ENCODE results near the gene OR7G3. TPM values are rescaled to one million over a fixed set of nuclear protein-coding genes. Genes with fewer than 3 reads are reported as not detected.

OR7G3 gene
- total RNA-seq, 2 experiments from 2014 or later = not detected

- intact Hi-C loops (cut with micrococcal nuclease; ENCODE audit: unreplicated experiment) = loop anchor here (10.0 kb wide), 2 partner anchors 165 to 295 kb away; partner anchors contain the start of genes ZNF266 and ZNF699
- H3K27ac ChIP-seq (ENCODE audit: low read depth, low read length, poor library complexity, severe bottlenecking) = no peak overlapping the region
- BruUV-seq (replicated peaks) = TSS peak; percentile 94
- peak overlapping the region; percentile 87 for H3K4me3 ChIP-seq (ENCODE audit: low read depth, low read length, poor library complexity, severe bottlenecking)
- H3K4me1 ChIP-seq (ENCODE audit: insufficient read depth, low read length, poor library complexity, severe bottlenecking) = peaks cover 11% of the 10 kb centered on the region
- peaks cover 44% of the 10 kb centered on the region for H3K79me2 ChIP-seq (ENCODE audit: insufficient read depth, low read depth, low read length)
- H3K9me3 ChIP-seq (ENCODE audit: low read length) = peaks cover 25% of the 10 kb centered on the region
- ChIA-PET POLR2A (no interaction called here), CTCF (ENCODE audit: unreplicated experiment) (no interaction called here)
- peak overlapping the region; percentile 90 for H3K4me2 ChIP-seq (ENCODE audit: low read length)
- peaks cover 35% of the 10 kb centered on the region for H3K36me3 ChIP-seq (ENCODE audit: insufficient read depth, low read length)
- DNase-seq (ENCODE audit: low spot score) = peak; percentile 5
- TF ChIP-seq CTCF (conservative IDR thresholded peaks at IDR 0.05; ENCODE audit: low read length) (no peak; the same call in 1 of the 2 replicates), EZH2phosphoT487 (IDR thresholded peaks at IDR 0.05; ENCODE audit: borderline replicate concordance, low read depth, low read length) (no peak)
- peak overlapping the region; percentile 96 for H2AFZ ChIP-seq (ENCODE audit: low read length)
- no peaks in the 10 kb centered on the region for H3K9me2 ChIP-seq (ENCODE audit: insufficient read depth, low read length)
- H4K20me1 ChIP-seq (ENCODE audit: insufficient read depth, low read length) = peaks cover 11% of the 10 kb centered on the region; the same call in 1 of the 2 replicates
Observed at GRCh38 chr19:9139609-9140158, 12.9 kb upstream of the OR7G3 start.

- no peaks in the 10 kb centered on the region for H3K36me3 ChIP-seq (ENCODE audit: insufficient read depth, low read length)
- peaks cover 2% of the 10 kb centered on the region for H3K4me1 ChIP-seq (ENCODE audit: insufficient read depth, low read length, poor library complexity, severe bottlenecking)
- H3K4me2 ChIP-seq (ENCODE audit: low read length) = no peak overlapping the region
- no peak overlapping the region for H2AFZ ChIP-seq (ENCODE audit: low read length)
- H3K27ac ChIP-seq (ENCODE audit: low read depth, low read length, poor library complexity, severe bottlenecking) = no peak overlapping the region
- no peak for DNase-seq (ENCODE audit: low spot score)
- no peak overlapping the region for H3K4me3 ChIP-seq (ENCODE audit: low read depth, low read length, poor library complexity, severe bottlenecking)
- POLR2A ChIA-PET = no interaction called here
- no peaks in the 10 kb centered on the region for H3K9me2 ChIP-seq (ENCODE audit: insufficient read depth, low read length)
- no TSS peak for BruUV-seq (replicated peaks)
- H3K9me3 ChIP-seq (ENCODE audit: low read length) = no peaks in the 10 kb centered on the region
- TF ChIP-seq EZH2phosphoT487 (IDR thresholded peaks at IDR 0.05; ENCODE audit: borderline replicate concordance, low read depth, low read length) (no peak), CTCF (conservative IDR thresholded peaks at IDR 0.05; ENCODE audit: low read length) (no peak)
- H4K20me1 ChIP-seq (ENCODE audit: insufficient read depth, low read length) = no peaks in the 10 kb centered on the region
- CTCF ChIA-PET (ENCODE audit: unreplicated experiment) = interaction anchor here (0.6 kb wide), 1 partner anchor 14 kb away, joined by 3 read pairs; no protein-coding TSS in a partner anchor
- H3K79me2 ChIP-seq (ENCODE audit: insufficient read depth, low read depth, low read length) = no peaks in the 10 kb centered on the region
- intact Hi-C loops (cut with micrococcal nuclease; ENCODE audit: unreplicated experiment) = loop anchor here (10.0 kb wide), 2 partner anchors 172 to 302 kb away; partner anchors contain the start of genes ZNF266 and ZNF699
Observed at GRCh38 chr19:9132422-9132821, 5.7 kb upstream of the OR7G3 start.

GRCh38 chr19:9130965-9131364, 4.2 kb upstream of the OR7G3 start:
- Histone ChIP-seq H3K4me1 (ENCODE audit: insufficient read depth, low read length, poor library complexity, severe bottlenecking) (peaks cover 2% of the 10 kb centered on the region), H3K4me3 (ENCODE audit: low read depth, low read length, poor library complexity, severe bottlenecking) (no peak overlapping the region), H2AFZ (ENCODE audit: low read length) (no peak overlapping the region), H3K4me2 (ENCODE audit: low read length) (0 out of 2 replicates have a peak overlapping the region, but pooled peaks have one; percentile 16), H3K36me3 (ENCODE audit: insufficient read depth, low read length) (no peaks in the 10 kb centered on the region), H3K9me3 (ENCODE audit: low read length) (no peaks in the 10 kb centered on the region), H3K9me2 (ENCODE audit: insufficient read depth, low read length) (no peaks in the 10 kb centered on the region), H4K20me1 (ENCODE audit: insufficient read depth, low read length) (no peaks in the 10 kb centered on the region), H3K27ac (ENCODE audit: low read depth, low read length, poor library complexity, severe bottlenecking) (no peak overlapping the region), H3K79me2 (ENCODE audit: insufficient read depth, low read depth, low read length) (no peaks in the 10 kb centered on the region)
- no TSS peak for BruUV-seq (replicated peaks)
- TF ChIP-seq EZH2phosphoT487 (IDR thresholded peaks at IDR 0.05; ENCODE audit: borderline replicate concordance, low read depth, low read length) = no peak
- no peak for TF ChIP-seq CTCF (conservative IDR thresholded peaks at IDR 0.05; ENCODE audit: low read length)
- CTCF ChIA-PET (ENCODE audit: unreplicated experiment) = no interaction called here
- POLR2A ChIA-PET = no interaction called here
- peak; percentile 26 for DNase-seq (ENCODE audit: low spot score)
- intact Hi-C loops (cut with micrococcal nuclease; ENCODE audit: unreplicated experiment) = loop anchor here (10.0 kb wide), 2 partner anchors 174 to 304 kb away; partner anchors contain the start of genes ZNF266 and ZNF699
